Kidney (tissue), 14 donors: Measurements from ENCODE around the gene BRIP1. TPM values are rescaled to one million over a fixed set of nuclear protein-coding genes. Genes with fewer than 3 reads are reported as not detected.

ENCODE experiments used
- DNase-seq, 5 donors: peaks; one replicate each; pipeline ENCODE4 v3.0.0-alpha.2; 2013 to 2020
- FAIRE-seq: peaks from 2 replicates; lab custom pipeline; 2012; peaks lifted over from hg19 to GRCh38; lab: Jason Lieb, UNC
- H3K27ac ChIP-seq, 2 donors: one replicate each; pipeline ENCODE4 v1.7.0; 2013; ENCODE audit warnings: low read depth in 2 of 2, low read length in 2 of 2, inconsistent platforms in 1 of 2
- H3K27me3 ChIP-seq: one replicate; pipeline ENCODE4 v1.7.1; 2013; ENCODE audit warnings: low read length, inconsistent platforms; ENCODE audit not compliant: control insufficient read depth, insufficient read depth
- H3K36me3 ChIP-seq, 3 donors: one replicate each; pipeline versions ENCODE4 v1.7.0 to v1.7.1; 2013; ENCODE audit warnings: low read length in 3 of 3, control low read depth in 1 of 3, inconsistent platforms in 1 of 3; ENCODE audit not compliant: insufficient read depth in 3 of 3, control insufficient read depth in 2 of 3
- H3K4me1 ChIP-seq, 3 donors: one replicate each; pipeline versions ENCODE4 v1.7.0 to v1.7.1; 2013; ENCODE audit warnings: low read length in 3 of 3, inconsistent platforms in 1 of 3, low read depth in 1 of 3; ENCODE audit not compliant: control insufficient read depth in 2 of 3, insufficient read depth in 2 of 3
- H3K4me3 ChIP-seq, 3 donors: one replicate each; pipeline versions ENCODE4 v1.7.0 to v1.8.1; 2013; ENCODE audit warnings: low read length in 3 of 3, control low read depth in 1 of 3, inconsistent platforms in 1 of 3
- H3K9ac ChIP-seq, 3 donors: one replicate each; pipeline versions ENCODE4 v1.7.0 to v1.7.1; 2013; ENCODE audit warnings: low read length in 3 of 3, control low read depth in 1 of 3, inconsistent platforms in 1 of 3
- H3K9me3 ChIP-seq, 3 donors: one replicate each; pipeline versions ENCODE4 v1.7.0 to v1.7.1; 2013; ENCODE audit warnings: low read length in 3 of 3, control low read depth in 1 of 3, inconsistent platforms in 1 of 3; ENCODE audit not compliant: control insufficient read depth in 2 of 3, insufficient read depth in 1 of 3
- CTCF ChIP-seq: IDR thresholded peaks from 3 replicates; pipeline ENCODE4 v1.5.1; 2012; ENCODE audit warnings: mild to moderate bottlenecking, moderate library complexity, borderline replicate concordance; ENCODE audit not compliant: insufficient read depth; ENCODE audit errors: extremely low read depth
- intact Hi-C: fragments of 100-400 bp; cut with DNase I; formaldehyde crosslinking; loops from one replicate; pipeline ENCODE4 v1.11.1; 2022
- polyA plus RNA-seq: library from polyadenylated mRNA; stranded (reverse); fragments of 350-450 nt; fragmentation: Illumina TruSeq; extraction: RNeasy Lipid Tissue Mini Kit (QIAGEN cat#74804); gene quantifications from one replicate; pipeline ENCODE4 v1.2.3, GENCODE V29; 2014; ENCODE audit warnings: low read depth, low replicate concordance; ENCODE audit not compliant: insufficient read depth
- total RNA-seq: library from RNA; stranded (reverse); fragmentation: NEBNext Ultra II Directional; extraction: Animal tissue kit (Norgen Biotek cat#: 25700); gene quantifications from one replicate; pipeline ENCODE4 v1.2.1, GENCODE V29; 2021
- donor health status: control.
- donor health status: control.
- donor health status: control.
- donor health status: control.
- donor health status: control.
- donor health status: DM: yes; HTN: yes; CAD: no.
- donor health status: Normal renal cell carcinoma (clear cell type).

BRIP1 gene
- total and polyA plus RNA-seq, 2 donors from 2014 or later: 0.54 TPM; not detected in 1

GRCh38 chr17:61744804-61745203 is 118.5 kb downstream of the BRIP1 start:
- no peaks in the 10 kb centered on the region for H3K4me1 ChIP-seq
- no peak overlapping the region for H3K4me3 ChIP-seq
- TF ChIP-seq CTCF: no peak
- H3K36me3 ChIP-seq: no peaks in the 10 kb centered on the region
- H3K27me3 ChIP-seq: no peaks in the 10 kb centered on the region
- no peak overlapping the region for H3K27ac ChIP-seq
- H3K9ac ChIP-seq: no peak overlapping the region
- FAIRE-seq (no peak), DNase-seq (no peak)
- intact Hi-C loops: no loop called here
- peaks cover 0 to 7% (median 0%) of the 10 kb centered on the region in 3 donors for H3K9me3 ChIP-seq

DNA sequence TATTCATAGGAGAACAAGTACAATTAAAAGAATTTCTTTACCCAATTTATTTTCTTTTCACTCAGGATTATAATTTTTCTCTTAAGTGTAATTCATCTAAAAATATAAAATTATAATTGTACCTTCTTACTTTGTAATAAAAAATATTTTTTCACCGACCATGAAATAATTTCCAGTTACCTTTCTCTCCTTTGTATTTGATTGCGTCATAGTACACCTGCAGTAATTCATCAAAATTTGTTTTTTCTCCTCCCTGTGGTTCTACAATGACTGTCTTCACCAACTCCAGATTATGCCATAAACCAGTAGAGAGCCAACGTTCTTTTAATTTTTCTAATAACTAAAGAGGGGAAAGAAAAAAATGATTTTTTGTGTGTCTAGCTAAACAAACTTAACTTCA is 119.1 kb downstream of the BRIP1 start:
- Histone ChIP-seq H3K27ac (no peak overlapping the region), H3K4me1 (no peaks in the 10 kb centered on the region), H3K9ac (no peak overlapping the region), H3K9me3 (peaks cover 0 to 7% (median 0%) of the 10 kb centered on the region in 3 donors), H3K27me3 (no peaks in the 10 kb centered on the region), H3K4me3 (no peak overlapping the region), H3K36me3 (no peaks in the 10 kb centered on the region)
- no peak for DNase-seq
- no peak for FAIRE-seq
- TF ChIP-seq CTCF: no peak
- intact Hi-C loops: no loop called here

GRCh38 chr17:61743766-61744165 is 119.6 kb downstream of the BRIP1 start:
- Histone ChIP-seq H3K27me3 (no peaks in the 10 kb centered on the region), H3K27ac (no peak overlapping the region), H3K4me1 (no peaks in the 10 kb centered on the region), H3K9ac (no peak overlapping the region), H3K9me3 (peaks cover 0 to 7% (median 0%) of the 10 kb centered on the region in 3 donors), H3K4me3 (no peak overlapping the region), H3K36me3 (no peaks in the 10 kb centered on the region)
- intact Hi-C loops: no loop called here
- no peak for FAIRE-seq
- TF ChIP-seq CTCF: no peak
- no peak for DNase-seq

DNA sequence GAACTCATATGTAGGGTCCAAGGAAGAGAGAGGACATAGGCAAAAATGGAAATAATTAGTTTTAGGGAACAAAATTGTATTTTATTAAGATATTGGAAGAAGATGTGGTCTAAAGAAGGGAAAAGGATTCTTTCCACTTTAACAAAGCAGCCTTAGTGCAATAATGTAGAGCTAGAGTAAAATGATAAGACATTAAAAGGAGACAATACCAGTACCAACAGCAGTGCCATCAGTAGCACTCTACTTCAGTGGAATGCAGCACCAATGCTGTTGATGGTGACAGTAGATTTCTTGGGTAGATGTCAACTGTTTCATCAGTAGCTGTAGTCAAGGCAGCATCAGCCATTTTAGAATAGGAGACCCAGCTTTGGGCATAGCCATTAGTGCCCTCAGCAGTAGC is 124.3 kb downstream of the BRIP1 start:
- Histone ChIP-seq H3K27me3 (no peaks in the 10 kb centered on the region), H3K4me1 (no peaks in the 10 kb centered on the region), H3K9me3 (peaks cover 0 to 4% (median 0%) of the 10 kb centered on the region in 3 donors), H3K27ac (no peak overlapping the region), H3K9ac (no peak overlapping the region), H3K36me3 (no peaks in the 10 kb centered on the region), H3K4me3 (no peak overlapping the region)
- no peak for TF ChIP-seq CTCF
- intact Hi-C loops: no loop called here
- DNase-seq (no peak), FAIRE-seq (no peak)
